ENCODE measurements around the gene CTNNAL1.

DNA sequence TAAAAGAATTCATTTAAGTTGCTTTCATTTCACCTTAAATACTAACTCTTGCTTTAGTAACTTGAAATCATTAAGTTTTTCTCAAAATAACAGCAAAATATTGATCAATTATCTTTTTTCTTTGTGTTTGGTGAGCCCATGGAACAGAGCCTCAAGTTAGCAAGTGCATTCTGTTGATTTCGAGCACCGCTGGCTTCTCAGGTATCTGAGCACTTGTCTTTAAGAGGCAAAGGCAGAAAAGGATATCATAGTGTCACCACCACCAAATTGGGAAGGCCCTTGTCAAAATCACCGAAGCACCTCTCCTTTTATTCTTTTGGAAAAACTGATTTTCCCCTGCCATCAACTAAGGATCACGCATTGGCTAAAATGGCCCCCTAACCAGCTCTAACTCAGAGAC lies 17.1 kb upstream of the CTNNAL1 start:
- TF ChIP-seq CTCF (conservative IDR thresholded peaks at IDR 0.05 in 1 of 2, IDR thresholded peaks at IDR 0.05 in 1 of 2; ENCODE audit: extremely low read depth in 1 of 2, insufficient read depth in 1 of 2, low read depth in 1 of 2, low read length in 2 of 2): no peak
- no peak for TF ChIP-seq EZH2 (IDR thresholded peaks at IDR 0.05; ENCODE audit: borderline replicate concordance, low read length)
